ENCODE data around the gene FKBP6. TPM values are rescaled to one million over a fixed set of nuclear protein-coding genes. Genes with fewer than 3 reads are reported as not detected.

The FKBP6 gene
- total and polyA plus RNA-seq, 9 of the 15 experiments (the other 6 are each of a cell fraction or from before 2014, with no cell fraction given) = not detected

GRCh38 chr7:73351447-73352167 lies 23.6 kb downstream of the FKBP6 start:
- no peak overlapping the region for H2AFZ ChIP-seq (ENCODE audit: low read depth, low read length)
- in situ Hi-C loops (cut with MboI) = no loop called here

DNA sequence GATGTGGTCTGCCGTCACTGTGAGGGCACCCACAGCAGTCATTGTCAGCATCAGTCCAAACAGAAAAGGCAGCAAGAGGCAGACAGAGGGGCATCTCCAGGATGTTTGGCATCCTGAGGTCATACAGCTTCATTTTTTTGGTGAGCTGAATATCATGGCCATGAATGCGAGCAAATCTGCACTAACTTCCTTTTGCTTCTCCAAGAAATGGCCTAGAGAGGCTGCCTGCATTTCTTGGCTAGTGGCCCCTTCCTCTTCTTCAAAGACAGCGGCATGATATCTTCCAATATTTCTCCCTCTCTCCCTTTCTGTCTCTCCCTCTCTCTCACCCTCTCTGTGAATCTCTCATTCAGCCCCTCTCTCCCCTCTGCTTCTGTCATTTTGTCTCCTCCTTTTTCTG lies 24.8 kb downstream of the FKBP6 start:
- peaks cover 0 to 5% of the 10 kb centered on the region in 2 experiments; a peak in 2 of 5 replicates for H3K4me1 ChIP-seq (replicated peaks in 1 of 2; ENCODE audit: control insufficient read depth in 2 of 2, insufficient read depth in 2 of 2, low read length in 2 of 2)
- H4K20me1 ChIP-seq (replicated peaks; ENCODE audit: control insufficient read depth, insufficient read depth, low read length) = no peaks in the 10 kb centered on the region
- FAIRE-seq = no peak
- no peaks in the 10 kb centered on the region for H3K9me1 ChIP-seq (ENCODE audit: control insufficient read depth, insufficient read depth, low read length)
- in situ Hi-C loops (cut with MboI) = no loop called here
- CTCF ChIA-PET (ENCODE audit: low intra/inter-chr PET ratio) = no interaction called here
- no peak overlapping the region for H2AFZ ChIP-seq (ENCODE audit: low read depth, low read length)
- peaks cover 63 to 88% of the 10 kb centered on the region in 2 experiments for H3K27me3 ChIP-seq (ENCODE audit: control insufficient read depth in 2 of 2, insufficient read depth in 2 of 2, low read length in 2 of 2)
- TF ChIP-seq, protein P1, sequence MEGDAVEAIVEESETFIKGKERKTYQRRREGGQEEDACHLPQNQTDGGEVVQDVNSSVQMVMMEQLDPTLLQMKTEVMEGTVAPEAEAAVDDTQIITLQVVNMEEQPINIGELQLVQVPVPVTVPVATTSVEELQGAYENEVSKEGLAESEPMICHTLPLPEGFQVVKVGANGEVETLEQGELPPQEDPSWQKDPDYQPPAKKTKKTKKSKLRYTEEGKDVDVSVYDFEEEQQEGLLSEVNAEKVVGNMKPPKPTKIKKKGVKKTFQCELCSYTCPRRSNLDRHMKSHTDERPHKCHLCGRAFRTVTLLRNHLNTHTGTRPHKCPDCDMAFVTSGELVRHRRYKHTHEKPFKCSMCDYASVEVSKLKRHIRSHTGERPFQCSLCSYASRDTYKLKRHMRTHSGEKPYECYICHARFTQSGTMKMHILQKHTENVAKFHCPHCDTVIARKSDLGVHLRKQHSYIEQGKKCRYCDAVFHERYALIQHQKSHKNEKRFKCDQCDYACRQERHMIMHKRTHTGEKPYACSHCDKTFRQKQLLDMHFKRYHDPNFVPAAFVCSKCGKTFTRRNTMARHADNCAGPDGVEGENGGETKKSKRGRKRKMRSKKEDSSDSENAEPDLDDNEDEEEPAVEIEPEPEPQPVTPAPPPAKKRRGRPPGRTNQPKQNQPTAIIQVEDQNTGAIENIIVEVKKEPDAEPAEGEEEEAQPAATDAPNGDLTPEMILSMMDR (IDR thresholded peaks at IDR 0.05 in 2 of 3, conservative IDR thresholded peaks at IDR 0.05 in 1 of 3; ENCODE audit: insufficient read depth in 2 of 3, low read depth in 1 of 3, low read length in 3 of 3) = no peak
- 0 out of 2 replicates have a peak, but pooled peaks have one; percentile 24 for TF ChIP-seq BCOR (IDR thresholded peaks at IDR 0.05)
- peak; percentile 55 for TF ChIP-seq RBM25 (IDR thresholded peaks at IDR 0.05; ENCODE audit: low read depth, low read length, severe bottlenecking)
- H3K79me2 ChIP-seq (ENCODE audit: control insufficient read depth, insufficient read depth, low read length) = no peaks in the 10 kb centered on the region
- no peak overlapping the region for H3K9ac ChIP-seq (ENCODE audit: insufficient read depth in 1 of 2, low read depth in 2 of 2, low read length in 2 of 2)
- intact Hi-C loops (cut with micrococcal nuclease) = no loop called here
- no peaks in the 10 kb centered on the region for H3K36me3 ChIP-seq (ENCODE audit: control insufficient read depth, insufficient read depth, low read length)
- no TSS peak for BruUV-seq (replicated peaks)
- 15% methylated on average over 3 of the region's 3 CpGs for WGBS (ENCODE audit: insufficient coverage, low coverage, missing lambda C conversion rate)
- ATAC-seq = no peak
- DNase-seq (ENCODE audit: extremely low read depth in 1 of 4, low spot score in 3 of 4) = no peak
- H3K9me3 ChIP-seq (replicated peaks; ENCODE audit: control insufficient read depth, insufficient read depth, low read depth, low read length) = peaks cover 2% of the 10 kb centered on the region
- POLR2A ChIA-PET = no interaction called here
- H3K4me3 ChIP-seq = no peak overlapping the region
- no peak overlapping the region for H3K4me2 ChIP-seq (ENCODE audit: insufficient read depth, low read length)
- no peak overlapping the region for H3K27ac ChIP-seq (ENCODE audit: extremely low read depth, low read depth, low read length)

More at GRCh38 chr7:73351447-73352167, 23.6 kb downstream of the FKBP6 start:
- WGBS (ENCODE audit: insufficient coverage, low coverage, missing lambda C conversion rate) = 4% methylated on average over 6 of the region's 6 CpGs
- no peaks in the 10 kb centered on the region for H3K79me2 ChIP-seq (ENCODE audit: control insufficient read depth, insufficient read depth, low read length)
- DNase-seq (ENCODE audit: extremely low read depth in 1 of 4, low spot score in 3 of 4) = no peak
- ATAC-seq = no peak
- no peaks in the 10 kb centered on the region for H3K36me3 ChIP-seq (ENCODE audit: control insufficient read depth, insufficient read depth, low read length)
- TF ChIP-seq ZFX (CRISPR knock-in tag; IDR thresholded peaks at IDR 0.05) = no peak
- TF ChIP-seq PREB (CRISPR knock-in tag; IDR thresholded peaks at IDR 0.05) = 0 out of 2 replicates have a peak, but pooled peaks have one; percentile 38
- no peak overlapping the region for H3K9ac ChIP-seq (ENCODE audit: insufficient read depth in 1 of 2, low read depth in 2 of 2, low read length in 2 of 2)
- CTCF ChIA-PET (ENCODE audit: low intra/inter-chr PET ratio) = no interaction called here
- no peak overlapping the region for H3K4me2 ChIP-seq (ENCODE audit: insufficient read depth, low read length)
- peaks cover 60 to 85% of the 10 kb centered on the region in 2 experiments for H3K27me3 ChIP-seq (ENCODE audit: control insufficient read depth in 2 of 2, insufficient read depth in 2 of 2, low read length in 2 of 2)
- no peak overlapping the region for H3K4me3 ChIP-seq
- no TSS peak for BruUV-seq (replicated peaks)
- H3K4me1 ChIP-seq (replicated peaks in 1 of 2; ENCODE audit: control insufficient read depth in 2 of 2, insufficient read depth in 2 of 2, low read length in 2 of 2) = peaks cover 0 to 4% of the 10 kb centered on the region in 2 experiments; a peak in 1 of 5 replicates
- peaks cover 2% of the 10 kb centered on the region for H3K9me3 ChIP-seq (replicated peaks; ENCODE audit: control insufficient read depth, insufficient read depth, low read depth, low read length)
- no peaks in the 10 kb centered on the region for H4K20me1 ChIP-seq (replicated peaks; ENCODE audit: control insufficient read depth, insufficient read depth, low read length)
- peak; percentile 15 for FAIRE-seq
- no peaks in the 10 kb centered on the region for H3K9me1 ChIP-seq (ENCODE audit: control insufficient read depth, insufficient read depth, low read length)
- no peak overlapping the region for H3K27ac ChIP-seq (ENCODE audit: extremely low read depth, low read depth, low read length)
- intact Hi-C loops (cut with micrococcal nuclease) = no loop called here
- POLR2A ChIA-PET = no interaction called here
